ENCODE results near the gene UMPS.
"Not testable (repeated sequence)": the region's sequence is repeated elsewhere in the genome, so short reads cannot be mapped to it uniquely, and the experiment has no call there.

The UMPS gene

DNA sequence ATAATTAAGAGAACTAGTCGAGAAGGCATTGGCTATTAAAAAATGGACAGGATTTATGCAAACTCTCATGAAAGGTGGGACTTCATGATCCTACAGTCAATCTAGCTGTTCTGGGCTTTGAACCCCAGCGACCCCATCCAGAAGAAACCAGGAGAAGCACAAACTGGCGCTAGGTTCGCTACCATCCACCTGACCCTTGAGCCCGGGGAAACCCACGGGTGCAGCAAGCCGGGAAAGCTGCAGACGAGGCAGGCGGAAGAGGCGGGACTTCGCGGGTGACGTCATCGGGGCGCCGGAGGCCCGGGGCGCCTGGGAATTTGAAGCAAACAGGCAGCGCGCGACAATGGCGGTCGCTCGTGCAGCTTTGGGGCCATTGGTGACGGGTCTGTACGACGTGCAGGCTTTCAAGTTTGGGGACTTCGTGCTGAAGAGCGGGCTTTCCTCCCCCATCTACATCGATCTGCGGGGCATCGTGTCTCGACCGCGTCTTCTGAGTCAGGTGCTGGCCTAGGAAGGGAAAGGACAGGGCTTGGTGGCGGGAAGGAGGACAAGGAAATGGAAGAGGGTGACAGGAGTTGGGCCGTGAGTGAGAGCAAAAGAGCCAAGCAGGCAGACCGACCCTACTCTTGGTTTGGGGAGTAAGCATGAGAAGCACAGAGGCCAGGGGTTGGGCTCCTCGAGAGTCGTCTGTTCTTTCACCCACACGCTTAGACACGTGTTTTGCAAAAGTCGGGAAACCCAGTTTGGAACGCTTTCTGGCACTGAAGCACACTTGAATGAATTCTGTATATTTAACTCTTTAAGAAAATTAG, at the start of gene UMPS:
TSS of gene UMPS (plus strand) at position 324 of the 812 bp plus-strand sequence. CDS start at position 344, 20 bp downstream.
- DNase-seq (ENCODE audit: low read depth) = peak; percentile 43

DNA sequence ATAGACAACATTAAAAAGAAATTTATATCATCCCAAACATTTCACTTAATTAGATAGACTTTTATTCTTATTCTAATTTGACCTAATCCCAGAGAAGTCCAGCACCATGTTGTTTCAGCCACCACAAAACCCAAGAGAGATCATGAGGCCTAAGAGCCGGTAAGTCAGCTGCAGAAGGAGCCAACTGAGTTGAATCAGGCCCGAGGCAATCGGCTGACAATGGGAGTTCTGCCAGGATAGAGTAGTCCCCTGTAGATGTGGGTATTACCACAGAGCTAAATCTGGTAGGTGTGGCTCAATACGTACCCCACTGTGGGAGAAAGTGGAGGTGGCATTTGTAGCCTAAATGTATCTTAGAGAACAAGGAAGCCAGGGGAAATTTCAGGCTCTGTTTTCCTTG, 49.7 kb upstream of the UMPS start:
- no peak for DNase-seq (ENCODE audit: low read depth)

DNA sequence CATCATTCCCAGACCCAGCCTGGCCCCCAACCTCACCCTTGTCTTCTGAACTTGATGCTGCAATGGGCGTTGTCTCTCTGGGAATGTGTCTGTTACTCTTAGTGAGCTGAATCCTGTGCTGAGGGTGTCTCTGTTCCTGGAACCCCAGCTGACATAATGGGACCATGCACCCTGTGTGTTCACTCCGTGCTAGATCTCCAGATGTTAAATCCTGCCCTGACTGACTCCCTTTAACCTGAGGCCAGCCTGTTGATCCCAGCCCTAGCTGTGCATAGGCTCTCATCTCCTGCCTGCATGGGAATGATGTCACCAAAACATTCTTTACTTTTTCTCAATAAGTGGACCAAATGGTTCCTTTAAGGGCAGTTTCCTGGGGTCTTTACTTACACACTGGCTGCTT, 48.0 kb upstream of the UMPS start:
- no peak for DNase-seq (ENCODE audit: low read depth)

DNA sequence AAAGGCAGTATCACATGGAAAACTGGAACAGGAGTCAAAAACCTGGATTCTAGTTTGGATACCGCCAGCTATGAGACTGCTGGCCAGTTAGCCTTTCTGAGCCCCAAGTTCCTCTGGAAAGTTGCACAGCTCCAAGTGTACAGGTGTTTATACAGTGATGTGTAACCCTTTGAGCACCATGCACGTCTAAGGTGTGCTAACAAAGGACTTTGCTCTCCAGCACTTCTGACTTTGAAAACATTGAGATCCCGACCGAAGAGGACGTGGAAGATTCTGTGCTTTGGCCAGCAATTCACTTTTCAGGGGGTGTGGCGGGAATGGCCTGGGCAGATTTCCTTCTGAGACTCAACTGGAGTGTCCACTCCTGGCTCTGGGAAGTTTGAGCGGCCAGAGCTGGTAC, 45.8 kb upstream of the UMPS start:
- DNase-seq (ENCODE audit: low read depth) = no peak

DNA sequence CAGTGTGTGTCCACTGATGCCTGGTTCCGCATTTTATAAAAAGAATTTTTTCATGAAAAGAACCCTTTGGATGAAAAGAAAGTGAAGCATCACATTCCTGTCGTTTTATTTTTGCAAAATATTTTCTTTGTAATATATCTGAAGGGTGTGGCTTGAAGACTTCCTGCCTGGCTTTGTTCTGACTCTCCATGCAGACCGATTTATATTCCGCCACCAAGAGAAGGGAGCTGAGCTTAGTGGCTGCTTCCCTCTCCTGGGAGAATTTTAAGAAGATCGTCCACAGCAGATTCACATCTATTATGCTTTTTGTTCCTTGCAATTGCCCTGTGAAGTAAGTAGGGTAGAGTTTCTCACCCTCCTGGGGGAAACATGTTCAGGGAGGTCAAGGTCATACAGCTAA, 45.2 kb upstream of the UMPS start:
- DNase-seq (ENCODE audit: low read depth) = no peak

DNA sequence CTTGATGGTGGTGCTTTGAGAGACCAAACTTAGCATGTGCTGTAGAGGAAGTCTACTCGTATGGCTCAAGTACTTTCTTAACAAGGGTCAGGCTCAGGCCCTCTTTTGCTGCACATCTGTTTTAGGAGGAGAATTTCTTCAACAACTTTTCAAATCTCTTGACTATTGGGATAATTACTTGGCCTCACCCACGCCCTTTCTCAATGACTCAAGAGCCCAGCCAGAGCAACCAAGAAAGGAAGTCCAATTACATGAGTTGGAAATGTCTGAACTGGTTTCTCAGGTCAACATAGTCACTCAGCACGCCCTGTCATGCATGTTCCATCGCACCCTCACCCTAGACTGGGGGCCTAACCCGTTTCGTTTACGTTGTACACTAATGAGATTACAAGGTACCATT, 44.8 kb upstream of the UMPS start:
- no peak for DNase-seq (ENCODE audit: low read depth)

DNA sequence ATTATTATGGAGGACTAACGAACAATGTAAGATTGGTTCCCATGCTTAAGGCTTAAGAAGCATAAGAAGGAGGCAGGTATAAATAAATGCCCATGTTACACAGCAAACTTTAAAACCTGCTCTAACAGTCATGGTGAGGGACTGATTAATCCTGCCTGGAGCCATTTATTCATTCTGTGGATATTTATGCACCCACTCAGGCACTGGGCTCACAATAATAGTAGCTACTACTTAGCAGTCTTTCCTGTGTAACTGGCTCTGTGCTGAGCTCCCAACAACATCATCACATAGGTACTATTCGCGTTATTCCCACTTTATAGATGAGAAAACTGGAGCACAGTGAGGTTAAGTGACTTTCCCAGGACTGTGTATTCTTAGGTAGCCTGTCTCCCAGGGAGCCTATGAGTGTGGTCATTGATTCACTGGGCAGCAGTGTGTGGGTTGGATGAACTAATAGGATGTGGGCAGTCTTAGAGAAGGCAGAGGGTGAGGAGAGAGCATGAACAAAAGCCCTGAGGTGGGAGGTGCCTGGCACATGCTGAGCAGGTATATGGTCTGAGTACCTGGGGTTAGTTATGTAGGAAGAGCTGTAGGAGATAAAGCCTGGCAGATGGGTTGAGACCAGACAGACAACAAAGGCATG, 44.1 kb upstream of the UMPS start:
- no peak for DNase-seq (ENCODE audit: low read depth)

DNA sequence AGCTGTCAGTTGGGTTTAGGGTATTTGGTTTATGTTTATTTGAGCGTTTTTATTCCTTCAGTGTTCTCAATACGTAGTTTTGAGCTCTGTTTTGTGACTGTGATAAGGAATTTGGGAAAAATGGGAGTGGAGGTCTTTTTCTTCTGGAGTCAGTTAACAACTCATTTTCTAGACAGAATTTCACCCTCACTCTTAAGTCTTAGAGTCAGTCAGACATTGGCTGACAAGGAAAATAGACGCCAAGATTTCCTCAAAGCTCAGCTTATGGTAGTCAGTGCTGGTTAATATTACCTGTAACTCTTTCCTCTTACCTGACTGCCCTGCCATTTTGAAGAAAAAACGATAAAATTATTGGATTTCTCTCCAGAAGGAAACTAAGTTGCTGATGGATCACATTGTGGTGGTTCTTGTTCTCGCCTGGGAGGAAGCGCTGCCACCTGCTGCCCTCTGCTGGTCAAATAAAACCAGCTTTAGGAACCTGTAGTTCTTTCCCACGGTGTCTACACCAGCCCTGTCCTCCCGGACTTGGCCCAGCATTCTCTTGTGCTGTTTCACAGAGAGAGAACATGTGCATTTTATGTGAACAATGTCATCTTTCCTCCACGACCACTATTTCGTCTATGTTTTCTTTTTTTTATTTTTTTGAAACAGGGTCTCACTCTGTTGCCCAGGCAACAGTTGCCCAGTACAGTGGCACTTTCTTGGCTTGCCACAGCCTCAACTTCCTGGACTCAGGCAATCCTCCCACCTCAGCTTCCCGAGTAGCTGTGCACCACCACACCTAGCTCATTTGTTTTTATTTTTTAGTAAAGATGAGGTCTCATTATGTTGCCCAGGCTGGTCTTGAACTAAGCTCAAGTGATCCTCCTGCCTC, 41.4 kb upstream of the UMPS start:
- DNase-seq (ENCODE audit: low read depth) = peak; percentile 51

DNA sequence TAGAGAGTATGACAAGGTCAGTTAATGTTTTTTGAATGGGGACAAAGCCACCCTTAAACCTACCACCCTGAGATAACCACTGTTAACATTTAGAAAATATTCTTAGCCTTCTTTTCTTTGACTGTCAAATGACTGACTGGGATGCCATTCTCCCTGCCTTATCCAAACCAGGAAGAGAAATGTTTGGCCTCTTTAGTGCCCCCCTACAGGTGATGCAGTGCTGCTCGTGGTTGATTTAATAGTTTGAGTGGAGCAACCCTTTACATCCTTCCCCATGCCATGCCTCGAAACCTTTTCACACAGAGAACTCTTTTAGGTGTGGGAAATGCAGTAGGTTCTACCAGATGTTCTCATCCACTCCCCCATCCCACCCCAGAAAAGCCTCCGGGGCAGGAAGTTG, 38.7 kb upstream of the UMPS start:
- no peak for DNase-seq (ENCODE audit: low read depth)

DNA sequence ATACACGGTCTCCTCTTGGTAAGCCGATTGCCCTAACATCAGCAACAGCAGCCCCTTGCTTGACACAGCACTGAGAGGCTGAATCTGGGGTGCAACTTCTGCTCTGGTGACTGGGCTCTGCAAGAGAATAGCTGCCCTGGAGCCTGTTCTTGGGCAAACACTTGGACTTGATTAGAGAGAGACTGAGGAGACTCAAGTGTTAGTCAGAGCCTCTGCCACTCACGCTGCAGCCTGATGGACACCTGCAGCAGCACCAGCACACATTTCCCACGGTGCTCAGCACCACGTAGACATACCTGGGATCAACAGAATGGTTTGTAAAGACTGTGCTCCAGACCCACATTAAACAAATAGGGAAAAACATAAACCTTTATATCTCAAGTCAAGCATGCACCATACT, 35.8 kb upstream of the UMPS start:
- DNase-seq (ENCODE audit: low read depth) = no peak

DNA sequence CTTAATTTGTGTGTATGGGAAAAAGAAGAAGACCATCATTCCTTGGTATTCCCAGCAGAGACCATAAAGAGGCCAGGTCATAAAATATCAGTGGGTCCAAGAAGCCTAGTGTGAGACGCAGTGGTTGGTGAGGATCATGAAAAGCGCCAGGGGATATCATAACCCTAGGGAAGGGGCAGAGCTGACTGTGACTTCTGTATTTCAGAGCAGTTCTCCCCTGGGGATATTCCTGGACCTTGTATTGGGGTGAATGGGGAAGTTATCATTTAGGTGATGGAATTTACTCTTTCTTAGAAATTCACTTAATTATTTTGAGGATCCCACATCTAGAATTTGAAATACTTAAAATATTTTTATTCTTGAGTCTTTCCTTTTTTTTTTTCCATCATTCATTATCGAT, 34.9 kb upstream of the UMPS start:
- DNase-seq (ENCODE audit: low read depth) = no peak

DNA sequence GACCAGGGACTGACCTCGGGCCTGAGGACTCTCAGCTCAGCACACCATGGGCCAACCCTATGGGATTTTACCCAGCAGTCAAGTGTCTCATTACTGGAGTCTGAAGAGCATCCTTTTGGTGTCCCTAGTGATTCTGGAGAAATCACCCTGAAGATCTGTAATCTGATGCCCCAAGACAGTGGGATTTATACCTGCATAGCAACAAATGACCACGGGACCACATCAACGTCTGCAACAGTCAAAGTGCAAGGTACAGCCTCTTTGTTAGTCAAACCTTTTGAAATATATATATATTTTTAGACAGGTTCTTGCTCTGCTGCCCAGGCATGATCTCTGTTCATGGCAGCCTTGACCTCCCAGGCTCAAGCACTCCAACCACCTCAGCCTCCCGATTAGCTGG, 34.2 kb upstream of the UMPS start:
- DNase-seq (ENCODE audit: low read depth) = no peak

DNA sequence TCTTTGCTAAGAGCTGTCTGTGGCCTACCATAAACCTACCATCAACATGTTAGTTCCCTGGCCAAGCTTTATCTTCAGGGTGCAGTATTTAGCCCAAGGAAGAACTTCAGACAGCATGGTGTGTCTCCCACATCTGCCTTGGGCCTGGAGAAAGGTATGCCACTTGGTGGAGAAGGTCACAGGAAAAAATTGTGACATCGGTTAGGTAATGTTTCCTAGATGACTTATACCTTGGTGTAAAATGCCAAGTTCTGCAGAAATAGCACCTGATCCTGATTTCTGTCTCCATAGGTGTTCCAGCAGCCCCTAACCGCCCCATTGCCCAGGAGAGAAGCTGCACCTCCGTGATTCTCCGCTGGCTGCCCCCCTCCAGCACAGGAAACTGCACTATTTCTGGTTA, 33.0 kb upstream of the UMPS start:
- DNase-seq (ENCODE audit: low read depth) = no peak

DNA sequence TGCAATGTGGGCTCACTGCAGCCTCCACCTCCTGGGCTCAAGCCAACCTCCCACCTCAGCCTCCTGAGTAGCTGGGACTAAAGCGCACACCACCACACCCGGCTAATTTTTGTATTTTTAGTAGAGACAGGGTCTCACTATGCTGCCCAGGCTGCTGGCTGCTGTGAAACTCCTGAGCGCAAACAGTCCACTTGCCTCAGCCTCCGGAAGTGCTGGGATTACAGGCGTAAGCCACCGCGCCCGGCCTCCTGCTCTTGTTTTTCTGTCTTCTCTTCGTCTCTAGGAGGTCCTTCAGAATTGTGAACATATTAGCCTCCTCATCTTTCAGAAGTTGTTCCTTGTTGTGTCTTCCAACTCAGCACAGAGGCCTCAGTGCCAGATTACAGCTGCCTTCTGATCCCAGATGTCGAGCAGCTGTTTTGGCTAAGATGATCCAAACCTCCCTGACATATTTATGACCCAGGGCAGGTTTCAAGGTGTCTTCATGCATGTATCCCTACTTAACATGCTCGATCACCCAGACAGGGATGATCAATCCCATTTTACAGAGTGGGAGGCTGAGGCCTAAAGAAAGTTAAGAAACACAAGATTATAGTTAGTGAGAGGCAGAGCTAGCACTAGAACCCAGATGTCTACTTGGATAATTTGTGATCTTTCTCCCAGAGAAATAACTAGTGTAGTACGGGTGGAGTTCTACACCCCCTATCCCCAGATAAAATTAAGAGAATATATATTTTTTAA, 32.1 kb upstream of the UMPS start:
- DNase-seq (ENCODE audit: low read depth) = no peak

DNA sequence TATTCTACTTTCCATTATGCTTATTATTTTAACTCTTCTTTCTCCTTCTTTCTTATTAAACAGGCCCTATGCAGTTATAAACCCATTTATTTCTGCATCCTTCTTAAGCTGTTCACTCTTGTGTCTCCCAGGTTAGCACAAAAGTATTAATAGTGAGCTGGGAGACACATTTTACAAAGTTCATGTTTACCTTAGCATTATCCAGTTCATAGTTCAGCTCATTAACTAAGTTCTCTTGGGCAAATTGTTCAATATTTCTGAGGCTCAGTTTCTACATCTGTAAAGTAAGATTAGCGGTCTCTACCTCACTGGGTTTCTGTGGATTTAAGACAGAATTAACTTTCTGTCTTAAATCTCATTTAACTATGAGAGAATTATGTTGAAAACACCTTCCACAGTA, 31.2 kb upstream of the UMPS start:
- no peak for DNase-seq (ENCODE audit: low read depth)

DNA sequence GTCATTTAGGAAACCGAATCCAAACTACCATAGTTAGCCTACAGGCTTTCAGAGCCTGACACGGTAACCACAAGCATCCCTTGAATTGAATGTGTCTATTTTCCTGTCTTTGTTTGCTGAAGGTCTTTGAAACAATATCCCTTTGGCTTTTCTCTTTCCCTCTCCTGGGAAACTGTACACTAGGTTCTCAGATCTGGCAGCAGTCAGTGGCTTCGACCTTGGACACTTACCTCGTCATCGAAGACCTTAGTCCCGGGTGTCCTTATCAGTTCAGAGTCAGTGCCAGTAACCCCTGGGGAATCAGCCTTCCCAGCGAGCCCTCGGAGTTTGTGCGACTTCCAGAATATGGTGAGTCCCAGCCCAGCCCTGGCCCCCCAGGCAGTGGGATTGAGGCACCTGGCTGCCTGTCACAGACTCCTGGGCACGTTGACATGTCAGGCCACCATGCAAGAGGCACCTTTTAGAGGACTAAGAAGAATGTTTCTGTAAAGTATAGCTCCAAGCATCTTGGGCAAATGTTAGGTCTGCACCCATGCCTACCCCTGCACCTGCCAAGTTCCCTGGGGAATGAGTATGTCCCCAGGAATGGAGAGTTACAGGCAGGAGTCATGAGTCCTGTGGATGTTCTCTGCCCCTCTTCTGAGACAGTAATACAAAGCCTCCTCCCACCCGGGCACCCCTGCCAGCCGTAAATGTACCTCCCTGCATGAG, 30.4 kb upstream of the UMPS start:
- no peak for DNase-seq (ENCODE audit: low read depth)

DNA sequence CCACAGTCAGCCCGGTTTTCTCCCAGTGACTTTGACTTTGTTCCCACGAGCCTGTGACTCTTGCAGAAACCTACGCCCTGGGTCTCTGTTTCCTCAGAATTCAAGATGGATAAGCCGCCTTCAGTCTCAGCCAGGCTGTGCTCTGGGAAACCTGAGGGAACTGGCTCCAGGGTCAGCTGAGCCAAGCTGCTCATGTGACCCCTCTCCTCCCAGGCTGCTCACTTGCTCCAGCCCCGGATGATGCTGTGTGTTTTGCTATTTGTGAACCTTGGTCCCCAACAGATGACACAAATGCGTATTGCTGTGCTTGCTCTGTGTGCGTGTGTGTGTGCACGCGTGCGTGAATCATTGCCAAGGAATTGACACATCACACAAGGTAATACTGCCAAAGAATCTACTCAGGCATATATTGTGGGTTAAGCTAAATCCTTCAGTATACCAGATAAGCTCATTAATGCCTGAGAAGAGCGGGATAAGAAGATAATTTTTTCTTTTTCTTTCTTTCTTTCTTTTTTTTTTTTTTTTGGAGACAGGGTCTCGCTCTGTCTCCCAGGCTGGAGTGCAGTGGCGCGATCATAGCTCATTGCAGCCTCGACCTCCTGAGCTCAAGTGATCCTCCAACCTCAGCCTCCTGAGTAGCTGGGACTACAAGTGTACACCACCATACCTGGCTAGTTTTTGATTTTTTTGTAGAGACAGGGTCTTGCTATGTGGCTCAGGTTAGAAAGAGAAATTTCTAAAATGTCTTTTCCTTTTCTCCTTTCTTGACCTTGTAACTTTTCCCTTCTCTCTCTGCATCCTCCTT, 29.2 kb upstream of the UMPS start:
- no peak for DNase-seq (ENCODE audit: low read depth)

DNA sequence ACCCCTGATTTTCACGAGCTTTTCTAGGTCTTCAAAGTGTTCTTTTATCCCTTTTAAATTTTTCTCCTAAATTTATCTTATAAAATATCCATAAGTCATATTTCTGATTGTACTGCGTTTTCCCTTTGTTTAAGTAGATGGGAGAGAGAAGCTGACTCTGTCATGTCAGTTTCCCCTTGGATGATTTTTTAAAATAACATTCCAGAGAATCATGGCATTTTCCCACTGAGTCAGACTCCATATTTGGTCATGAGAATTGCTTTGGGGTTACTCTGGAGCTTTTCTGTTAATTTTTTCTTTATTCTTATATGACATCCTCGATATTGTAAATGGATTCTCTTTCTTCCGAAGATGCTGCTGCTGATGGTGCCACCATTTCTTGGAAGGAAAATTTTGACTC, 28.6 kb upstream of the UMPS start:
- DNase-seq (ENCODE audit: low read depth) = peak; percentile 8

DNA sequence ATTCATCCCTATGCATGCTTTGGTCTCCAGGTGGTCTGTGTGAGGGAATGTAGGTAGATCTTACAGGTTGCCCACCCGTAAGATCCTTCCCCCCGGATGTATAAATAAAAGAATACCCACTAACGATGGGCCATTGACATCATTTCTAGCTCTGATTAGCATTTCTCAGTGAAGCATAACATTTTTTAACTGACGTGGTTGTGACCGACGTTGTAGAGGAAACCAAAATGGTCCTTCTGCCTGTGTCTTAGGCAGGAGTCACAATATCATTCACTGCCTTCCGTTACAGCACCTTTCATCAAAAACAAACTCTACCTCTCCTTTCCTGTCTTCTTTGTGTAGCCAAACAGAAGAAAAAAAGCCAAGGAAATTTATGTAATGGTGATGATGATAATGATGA, 27.3 kb upstream of the UMPS start:
- no peak for DNase-seq (ENCODE audit: low read depth)

DNA sequence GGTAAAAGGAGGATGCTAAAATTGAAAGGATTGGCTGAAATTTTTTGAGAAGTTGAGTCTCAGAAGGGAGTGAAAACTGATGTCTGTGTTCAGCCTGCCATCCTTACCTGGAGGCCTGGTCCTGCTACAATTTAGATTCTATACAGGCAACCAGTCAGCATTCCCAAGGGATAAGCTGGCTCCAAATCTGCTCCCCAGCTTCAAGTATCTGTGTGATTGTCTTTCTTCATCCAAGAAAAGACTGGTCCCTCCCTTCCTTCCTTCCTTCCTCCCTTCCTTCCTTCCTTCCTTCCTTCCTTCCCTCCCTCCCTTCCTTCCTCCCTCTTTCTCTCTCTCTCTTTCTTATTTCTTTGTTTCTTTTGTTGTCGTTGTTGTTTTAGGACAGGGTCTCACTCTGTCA, 24.7 kb upstream of the UMPS start:
- DNase-seq (ENCODE audit: low read depth) = no peak

DNA sequence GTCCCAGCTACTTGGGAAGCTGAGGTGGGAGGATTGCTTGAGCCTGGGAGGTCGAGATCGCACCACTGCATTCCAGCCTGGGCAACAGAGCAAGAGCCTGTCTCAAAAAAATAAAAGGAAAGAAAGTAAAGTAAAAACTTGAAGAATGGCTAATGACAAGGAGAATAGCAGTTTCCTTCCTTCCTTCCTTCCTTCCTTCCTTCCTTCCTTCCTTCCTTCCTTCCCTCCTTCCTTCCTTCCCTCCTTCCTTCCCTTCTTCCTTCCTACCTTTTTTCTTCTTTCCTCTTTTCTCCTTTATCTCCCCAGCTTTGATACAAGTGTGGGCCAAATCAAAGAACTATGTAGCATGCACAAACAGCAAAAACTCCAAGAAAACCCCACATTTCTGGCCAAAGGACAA, 23.0 kb upstream of the UMPS start:
- DNase-seq (ENCODE audit: low read depth) = not testable (repeated sequence)
